Karpas-422 (cell line): ENCODE data around the gene REST. TPM values are rescaled to one million over a fixed set of nuclear protein-coding genes. Genes with fewer than 3 reads are reported as not detected.
A peak's percentile ranks its signal among the peaks of the same experiment; 100 is the strongest.

Experiments
- DNase-seq: peaks from one replicate; pipeline ENCODE4 v3.0.0-alpha.2; 2015
- H2AFZ ChIP-seq: fragments of 200-600 bp; sonication (generic); 2 replicates; pipeline ENCODE4 v1.6.1; 2014; ENCODE audit warnings: antibody characterized with exemption, low read length, mixed read lengths
- H3K27ac ChIP-seq: fragments of 200-600 bp; sonication (generic); 2 replicates; pipeline ENCODE4 v1.5.1; 2014; ENCODE audit warnings: mild to moderate bottlenecking, low read length, moderate library complexity
- H3K27me3 ChIP-seq: fragments of 200-600 bp; sonication (generic); 2 replicates; pipeline ENCODE4 v1.6.1; 2014; ENCODE audit warnings: low read length, mixed read lengths
- H3K36me3 ChIP-seq: fragments of 200-600 bp; sonication (generic); 2 replicates; pipeline ENCODE4 v1.6.1; 2014; ENCODE audit warnings: low read length, mixed read lengths; ENCODE audit not compliant: insufficient read depth
- H3K4me1 ChIP-seq: fragments of 200-600 bp; sonication (generic); 2 replicates; pipeline ENCODE4 v1.6.1; 2014; ENCODE audit warnings: mild to moderate bottlenecking, low read length, mixed read lengths
- H3K4me2 ChIP-seq: fragments of 200-600 bp; sonication (generic); 2 replicates; pipeline ENCODE4 v1.6.1; 2014; ENCODE audit warnings: low read length, low read depth, mild to moderate bottlenecking; ENCODE audit not compliant: poor library complexity, severe bottlenecking
- H3K4me3 ChIP-seq: fragments of 200-600 bp; sonication (generic); 2 replicates; pipeline ENCODE4 v1.5.1; 2014; ENCODE audit warnings: mild to moderate bottlenecking, antibody characterized with exemption, low read length, mixed read lengths
- H3K79me2 ChIP-seq: fragments of 200-600 bp; sonication (generic); 2 replicates; pipeline ENCODE4 v1.6.1; 2014; ENCODE audit warnings: mild to moderate bottlenecking, low read length, mixed read lengths
- H3K9ac ChIP-seq: fragments of 200-600 bp; sonication (generic); 2 replicates; pipeline ENCODE4 v1.6.0; 2014; ENCODE audit warnings: low read length
- H3K9me2 ChIP-seq: fragments of 200-600 bp; sonication (generic), shearing (Covaris generic); replicated peaks from 2 replicates; pipeline ENCODE4 v1.6.0; 2014; ENCODE audit warnings: mild to moderate bottlenecking, low read length, moderate library complexity; ENCODE audit not compliant: insufficient read depth
- H3K9me3 ChIP-seq: fragments of 300-700, 200-600 bp; sonication (generic); 2 replicates; pipeline ENCODE4 v1.6.1; 2014; ENCODE audit warnings: low read length, mixed read lengths
- H4K20me1 ChIP-seq: fragments of 200-600 bp; sonication (generic); 2 replicates; pipeline ENCODE4 v1.6.1; 2014; ENCODE audit warnings: mild to moderate bottlenecking, antibody characterized with exemption, low read length, low read depth; ENCODE audit not compliant: insufficient read depth
- total RNA-seq: library from RNA; depleted of rRNA; stranded (reverse); fragments of >200 nt; shearing (Covaris generic); gene quantifications from 2 replicates; pipeline ENCODE4 v1.2.3, GENCODE V29; 2014; ENCODE audit warnings: low replicate concordance; rRNA removed

REST gene, protein sequence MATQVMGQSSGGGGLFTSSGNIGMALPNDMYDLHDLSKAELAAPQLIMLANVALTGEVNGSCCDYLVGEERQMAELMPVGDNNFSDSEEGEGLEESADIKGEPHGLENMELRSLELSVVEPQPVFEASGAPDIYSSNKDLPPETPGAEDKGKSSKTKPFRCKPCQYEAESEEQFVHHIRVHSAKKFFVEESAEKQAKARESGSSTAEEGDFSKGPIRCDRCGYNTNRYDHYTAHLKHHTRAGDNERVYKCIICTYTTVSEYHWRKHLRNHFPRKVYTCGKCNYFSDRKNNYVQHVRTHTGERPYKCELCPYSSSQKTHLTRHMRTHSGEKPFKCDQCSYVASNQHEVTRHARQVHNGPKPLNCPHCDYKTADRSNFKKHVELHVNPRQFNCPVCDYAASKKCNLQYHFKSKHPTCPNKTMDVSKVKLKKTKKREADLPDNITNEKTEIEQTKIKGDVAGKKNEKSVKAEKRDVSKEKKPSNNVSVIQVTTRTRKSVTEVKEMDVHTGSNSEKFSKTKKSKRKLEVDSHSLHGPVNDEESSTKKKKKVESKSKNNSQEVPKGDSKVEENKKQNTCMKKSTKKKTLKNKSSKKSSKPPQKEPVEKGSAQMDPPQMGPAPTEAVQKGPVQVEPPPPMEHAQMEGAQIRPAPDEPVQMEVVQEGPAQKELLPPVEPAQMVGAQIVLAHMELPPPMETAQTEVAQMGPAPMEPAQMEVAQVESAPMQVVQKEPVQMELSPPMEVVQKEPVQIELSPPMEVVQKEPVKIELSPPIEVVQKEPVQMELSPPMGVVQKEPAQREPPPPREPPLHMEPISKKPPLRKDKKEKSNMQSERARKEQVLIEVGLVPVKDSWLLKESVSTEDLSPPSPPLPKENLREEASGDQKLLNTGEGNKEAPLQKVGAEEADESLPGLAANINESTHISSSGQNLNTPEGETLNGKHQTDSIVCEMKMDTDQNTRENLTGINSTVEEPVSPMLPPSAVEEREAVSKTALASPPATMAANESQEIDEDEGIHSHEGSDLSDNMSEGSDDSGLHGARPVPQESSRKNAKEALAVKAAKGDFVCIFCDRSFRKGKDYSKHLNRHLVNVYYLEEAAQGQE
- 39.9 and 52.0 TPM in 2 replicates for total RNA-seq

DNA sequence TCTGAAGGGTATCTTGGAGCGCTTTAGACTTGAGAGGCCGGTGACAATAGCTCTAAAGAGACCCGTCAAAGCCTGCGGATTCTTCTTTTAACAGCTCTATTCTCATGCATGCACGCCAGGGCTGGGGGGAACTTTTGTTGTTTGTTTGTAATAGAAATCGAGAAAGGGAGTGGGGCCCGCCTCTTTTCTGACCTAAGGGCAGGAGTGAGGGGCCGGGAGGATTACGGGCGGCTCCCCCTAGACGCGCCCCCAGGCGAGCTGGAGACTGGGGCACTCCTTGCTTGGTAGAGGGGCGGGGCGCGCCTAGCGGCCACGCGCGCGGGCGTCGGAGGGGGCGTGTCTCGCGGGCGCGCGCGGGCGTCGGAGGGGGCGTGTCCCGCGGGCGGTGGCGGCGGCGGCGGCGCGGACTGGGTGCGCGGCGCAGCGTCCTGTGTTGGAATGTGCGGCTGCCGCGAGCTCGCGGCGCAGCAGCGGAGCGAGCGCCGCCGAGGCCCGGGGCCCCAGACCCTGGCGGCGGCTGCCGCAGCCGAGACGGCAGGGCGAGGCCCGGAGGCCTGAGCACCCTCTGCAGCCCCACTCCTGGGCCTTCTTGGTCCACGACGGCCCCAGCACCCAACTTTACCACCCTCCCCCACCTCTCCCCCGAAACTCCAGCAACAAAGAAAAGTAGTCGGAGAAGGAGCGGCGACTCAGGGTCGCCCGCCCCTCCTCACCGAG lies at the start of gene REST:
TSS of gene REST (plus strand) at position 412 of the 717 bp plus-strand sequence. CDS start 2,739 bp downstream, outside the sequence.
- Histone ChIP-seq H3K27me3 (no peaks in the 10 kb centered on the region), H3K4me2 (peak within 1 kb of the TSS; percentile 89), H3K9me2 (no peaks in the 10 kb centered on the region), H3K36me3 (peaks cover 10% of the 10 kb centered on the region; the same call in 1 of the 2 replicates), H3K79me2 (peaks cover 38% of the 10 kb centered on the region), H2AFZ (peak within 1 kb of the TSS; percentile 86; the same call in 1 of the 2 replicates), H3K4me3 (peak within 1 kb of the TSS; percentile 76), H3K27ac (peak within 1 kb of the TSS; percentile 83), H4K20me1 (no peaks in the 10 kb centered on the region), H3K9ac (peak within 1 kb of the TSS; percentile 97), H3K9me3 (no peaks in the 10 kb centered on the region), H3K4me1 (peaks cover 30% of the 10 kb centered on the region)
- DNase-seq = peak; percentile 92

DNA sequence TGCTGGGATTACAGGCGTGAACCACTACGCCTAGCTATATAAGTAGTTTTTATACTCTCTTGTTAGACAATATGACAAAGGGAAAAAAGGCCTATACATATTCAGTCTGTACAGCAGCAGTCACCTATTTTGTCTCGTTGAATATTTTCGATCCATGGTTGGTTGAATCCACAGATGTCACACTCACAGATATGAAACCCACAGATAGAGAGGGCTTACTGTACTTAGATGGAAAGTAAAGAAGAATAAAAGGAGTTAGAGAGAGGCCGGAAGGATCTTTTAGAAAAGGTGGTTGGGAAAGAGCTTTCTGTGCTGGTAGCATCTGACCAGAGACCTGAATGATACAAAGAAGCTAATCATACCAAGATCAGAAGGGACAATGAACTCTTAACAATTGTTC lies 47.9 kb upstream of the REST start:
- no peaks in the 10 kb centered on the region for H4K20me1 ChIP-seq
- H3K4me3 ChIP-seq = no peak overlapping the region
- H3K36me3 ChIP-seq = no peaks in the 10 kb centered on the region
- H3K27ac ChIP-seq = no peak overlapping the region
- H2AFZ ChIP-seq = no peak overlapping the region
- H3K9me2 ChIP-seq = no peaks in the 10 kb centered on the region
- H3K4me2 ChIP-seq = no peak overlapping the region
- no peaks in the 10 kb centered on the region for H3K79me2 ChIP-seq
- DNase-seq = no peak
- no peaks in the 10 kb centered on the region for H3K9me3 ChIP-seq
- H3K4me1 ChIP-seq = no peaks in the 10 kb centered on the region
- H3K9ac ChIP-seq = no peak overlapping the region
- H3K27me3 ChIP-seq = no peaks in the 10 kb centered on the region

- no peak for DNase-seq
- Histone ChIP-seq H3K9me3 (no peaks in the 10 kb centered on the region), H3K36me3 (no peaks in the 10 kb centered on the region), H3K4me3 (no peak overlapping the region), H3K4me1 (no peaks in the 10 kb centered on the region), H3K79me2 (no peaks in the 10 kb centered on the region), H2AFZ (no peak overlapping the region), H3K4me2 (no peak overlapping the region), H3K27me3 (no peaks in the 10 kb centered on the region), H4K20me1 (no peaks in the 10 kb centered on the region), H3K9ac (no peak overlapping the region), H3K27ac (no peak overlapping the region), H3K9me2 (no peaks in the 10 kb centered on the region)
Measured at GRCh38 chr4:56860781-56861180, 46.9 kb upstream of the REST start.

DNA sequence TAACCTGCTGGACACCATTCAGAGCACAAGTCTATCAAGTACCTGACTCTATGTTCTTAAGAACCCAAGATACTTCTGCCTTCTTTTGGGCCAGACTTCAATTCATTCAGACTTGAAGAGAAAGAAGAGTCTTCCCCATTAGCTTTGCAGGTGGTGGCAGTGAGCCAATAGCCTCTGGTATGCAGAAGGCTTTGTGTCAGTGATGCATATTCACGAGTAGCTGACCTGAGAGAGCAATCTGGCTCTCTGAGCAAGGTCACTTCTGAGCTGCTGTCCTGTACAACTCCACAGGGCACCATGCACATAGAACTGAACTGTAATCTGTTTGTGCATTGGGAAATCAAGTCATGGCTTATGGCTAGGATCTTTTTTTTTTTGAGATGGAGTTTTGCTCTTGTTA lies 46.3 kb upstream of the REST start:
- no peak overlapping the region for H2AFZ ChIP-seq
- no peak for DNase-seq
- no peak overlapping the region for H3K9ac ChIP-seq
- no peaks in the 10 kb centered on the region for H3K9me3 ChIP-seq
- no peaks in the 10 kb centered on the region for H3K27me3 ChIP-seq
- H3K36me3 ChIP-seq = no peaks in the 10 kb centered on the region
- H3K4me1 ChIP-seq = no peaks in the 10 kb centered on the region
- H4K20me1 ChIP-seq = no peaks in the 10 kb centered on the region
- H3K27ac ChIP-seq = no peak overlapping the region
- H3K4me3 ChIP-seq = no peak overlapping the region
- H3K4me2 ChIP-seq = no peak overlapping the region
- H3K79me2 ChIP-seq = no peaks in the 10 kb centered on the region
- H3K9me2 ChIP-seq = no peaks in the 10 kb centered on the region

DNA sequence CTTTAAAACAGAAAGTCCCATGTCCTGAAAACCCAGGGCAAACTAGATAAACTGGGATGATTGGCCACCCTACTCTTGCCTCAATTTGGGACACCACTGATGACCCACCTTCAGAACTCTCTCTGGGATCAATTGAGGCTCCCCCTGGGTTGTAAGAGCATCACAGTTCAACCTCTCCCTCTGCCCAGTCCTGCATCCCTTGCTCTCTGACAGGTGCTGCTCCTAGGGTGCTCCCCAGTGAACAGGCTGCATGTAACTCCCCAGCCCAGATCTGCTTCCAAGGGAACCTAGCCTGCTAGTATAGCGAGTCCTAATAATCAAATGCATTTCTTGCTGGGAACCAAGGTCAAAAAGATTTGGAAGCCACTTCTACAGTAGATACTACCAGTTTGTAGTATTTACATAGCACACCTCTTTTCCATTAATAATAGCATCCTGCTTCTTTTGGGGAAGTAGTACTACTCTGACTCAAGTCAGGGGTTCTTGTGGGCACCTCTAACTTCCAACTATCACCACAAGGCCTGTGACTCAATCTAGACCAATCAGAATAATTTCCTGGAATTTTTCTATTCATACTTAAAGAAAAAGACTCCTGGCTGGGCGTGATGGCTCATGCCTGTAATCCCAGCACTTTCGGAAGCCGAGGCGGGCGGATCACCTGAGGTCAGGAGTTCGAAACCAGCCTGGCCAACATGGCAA lies 44.1 kb upstream of the REST start:
- Histone ChIP-seq H3K4me3 (no peak overlapping the region), H3K27ac (no peak overlapping the region), H2AFZ (no peak overlapping the region), H4K20me1 (no peaks in the 10 kb centered on the region), H3K9ac (no peak overlapping the region), H3K9me3 (no peaks in the 10 kb centered on the region), H3K9me2 (no peaks in the 10 kb centered on the region), H3K79me2 (no peaks in the 10 kb centered on the region), H3K4me1 (no peaks in the 10 kb centered on the region), H3K4me2 (no peak overlapping the region), H3K36me3 (no peaks in the 10 kb centered on the region), H3K27me3 (no peaks in the 10 kb centered on the region)
- no peak for DNase-seq

DNA sequence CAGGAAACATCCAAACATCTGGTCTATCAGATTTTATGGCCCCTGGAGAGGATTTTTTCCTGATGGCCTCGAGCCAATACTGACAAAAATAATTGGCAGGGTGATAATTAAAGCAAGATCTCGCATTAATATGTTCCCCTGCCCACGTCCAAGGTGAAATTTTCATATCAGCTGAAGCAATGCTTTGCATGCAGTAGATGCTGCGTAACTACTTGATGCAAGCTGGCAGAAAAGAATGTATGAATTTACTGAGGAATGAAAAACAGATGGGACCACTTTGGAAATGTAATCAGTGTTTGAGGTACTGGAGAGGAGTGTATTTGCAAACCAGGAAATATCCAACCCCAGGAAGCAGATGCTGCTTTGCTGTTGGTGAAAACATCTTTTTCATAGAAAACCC lies 36.8 kb upstream of the REST start:
- no peak overlapping the region for H3K4me2 ChIP-seq
- H2AFZ ChIP-seq = no peak overlapping the region
- no peaks in the 10 kb centered on the region for H3K9me3 ChIP-seq
- no peak overlapping the region for H3K4me3 ChIP-seq
- H3K36me3 ChIP-seq = no peaks in the 10 kb centered on the region
- 0 out of 2 replicates have a peak, but pooled peaks cover 3% of the 10 kb centered on the region for H3K27me3 ChIP-seq
- no peak overlapping the region for H3K9ac ChIP-seq
- H3K9me2 ChIP-seq = no peaks in the 10 kb centered on the region
- DNase-seq = no peak
- no peaks in the 10 kb centered on the region for H4K20me1 ChIP-seq
- peaks cover 3% of the 10 kb centered on the region; the same call in 1 of the 2 replicates for H3K4me1 ChIP-seq
- no peak overlapping the region for H3K27ac ChIP-seq
- no peaks in the 10 kb centered on the region for H3K79me2 ChIP-seq

DNA sequence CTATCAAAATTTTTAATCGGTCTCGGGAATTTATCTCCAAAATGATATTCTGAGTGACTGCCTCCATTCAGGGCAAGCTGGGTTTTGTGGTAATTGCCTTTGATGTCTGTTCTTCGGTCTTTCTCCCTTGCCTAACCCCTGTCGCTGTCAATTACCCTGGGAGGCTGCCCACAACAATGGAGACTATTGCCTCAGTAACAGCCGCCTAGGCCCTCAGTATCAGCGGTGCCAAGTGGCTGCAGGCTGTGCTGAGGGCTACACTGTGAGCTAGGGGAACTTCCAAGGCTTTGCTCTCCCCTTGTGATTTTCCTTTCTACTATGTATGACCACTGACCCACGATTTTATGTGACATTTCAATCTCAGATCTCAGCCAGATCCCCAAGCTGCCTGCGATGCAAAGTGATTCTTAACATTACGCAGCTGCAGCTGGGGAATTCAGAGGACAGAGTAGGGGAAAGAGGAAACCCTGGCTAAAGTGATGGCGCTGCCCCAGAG lies 36.3 kb upstream of the REST start:
- H4K20me1 ChIP-seq = no peaks in the 10 kb centered on the region
- H3K27me3 ChIP-seq = 0 out of 2 replicates have a peak, but pooled peaks cover 3% of the 10 kb centered on the region
- no peak for DNase-seq
- H3K9me2 ChIP-seq = no peaks in the 10 kb centered on the region
- no peak overlapping the region for H3K9ac ChIP-seq
- H3K4me1 ChIP-seq = peaks cover 3% of the 10 kb centered on the region; the same call in 1 of the 2 replicates
- no peaks in the 10 kb centered on the region for H3K36me3 ChIP-seq
- H3K4me2 ChIP-seq = no peak overlapping the region
- no peak overlapping the region for H3K27ac ChIP-seq
- no peaks in the 10 kb centered on the region for H3K79me2 ChIP-seq
- H2AFZ ChIP-seq = no peak overlapping the region
- H3K4me3 ChIP-seq = no peak overlapping the region
- H3K9me3 ChIP-seq = no peaks in the 10 kb centered on the region
